ENCODE results near the gene ARHGAP18.

ARHGAP18 gene

DNA sequence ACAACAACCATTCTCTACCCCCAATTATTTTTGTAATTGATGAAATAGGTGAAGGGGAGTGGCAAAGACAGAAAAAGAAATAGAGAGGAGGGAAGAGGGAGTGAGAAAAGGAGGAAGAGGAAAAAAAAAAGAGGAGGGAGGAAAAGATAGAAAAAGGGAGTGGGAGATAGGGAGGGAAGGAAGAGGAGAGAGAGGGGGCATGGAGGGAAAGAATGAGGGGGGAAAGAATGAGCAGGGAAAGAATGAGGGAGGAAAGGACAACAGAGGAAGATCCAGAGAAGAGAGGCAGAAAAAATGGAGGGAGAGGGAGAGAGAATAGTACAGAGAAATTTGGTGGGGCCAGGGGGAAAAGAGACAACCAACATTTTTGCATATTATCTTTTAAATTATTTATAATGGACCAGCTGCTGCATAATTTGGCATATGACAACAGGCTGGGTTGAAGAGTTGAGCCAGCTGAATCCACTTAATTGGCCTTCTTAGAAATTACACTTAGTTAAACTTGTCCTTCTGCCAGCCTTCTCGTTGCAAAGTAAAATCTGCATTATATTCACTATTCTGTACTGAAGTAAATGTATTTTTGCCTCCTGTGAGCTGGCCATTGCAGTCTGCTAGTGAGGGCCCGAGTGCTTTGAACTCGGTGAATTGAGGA is 101.0 kb downstream of the ARHGAP18 start:
- TF ChIP-seq ZNF274 (IDR thresholded peaks at IDR 0.05; ENCODE audit: low read depth, low read length) = no peak
- H3K4me3 ChIP-seq (ENCODE audit: low read length) = no peak overlapping the region

DNA sequence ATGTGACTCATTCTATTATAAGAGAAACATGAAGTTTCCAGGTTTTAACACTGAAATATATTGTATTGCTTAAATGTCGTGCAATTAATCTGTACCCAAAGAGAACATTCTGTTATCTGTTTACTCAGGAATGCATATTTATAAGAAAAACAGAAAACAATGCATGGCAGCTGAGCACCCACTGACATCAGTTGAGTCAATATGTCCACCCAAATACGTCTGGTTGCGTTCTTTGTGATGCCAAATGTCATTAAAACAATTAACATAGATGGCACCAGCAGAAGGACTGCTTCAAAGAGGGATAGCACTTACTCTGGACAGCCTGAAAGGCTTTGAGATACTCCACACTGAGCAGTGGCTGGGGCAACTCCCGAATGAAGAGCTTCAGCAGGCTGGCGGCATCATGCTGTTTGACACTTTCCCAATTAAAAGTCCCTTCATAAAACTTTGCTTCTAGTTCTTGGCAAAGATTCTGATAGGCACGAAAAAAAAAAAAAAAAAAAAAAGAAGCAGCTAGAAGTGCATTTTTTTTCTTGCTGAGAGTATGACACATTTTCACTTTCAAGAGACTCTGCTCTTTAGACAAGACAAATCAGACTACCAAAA is 102.3 kb downstream of the ARHGAP18 start:
- no peak overlapping the region for H3K4me3 ChIP-seq (ENCODE audit: low read length)
- no peak for TF ChIP-seq ZNF274 (IDR thresholded peaks at IDR 0.05; ENCODE audit: low read depth, low read length)

DNA sequence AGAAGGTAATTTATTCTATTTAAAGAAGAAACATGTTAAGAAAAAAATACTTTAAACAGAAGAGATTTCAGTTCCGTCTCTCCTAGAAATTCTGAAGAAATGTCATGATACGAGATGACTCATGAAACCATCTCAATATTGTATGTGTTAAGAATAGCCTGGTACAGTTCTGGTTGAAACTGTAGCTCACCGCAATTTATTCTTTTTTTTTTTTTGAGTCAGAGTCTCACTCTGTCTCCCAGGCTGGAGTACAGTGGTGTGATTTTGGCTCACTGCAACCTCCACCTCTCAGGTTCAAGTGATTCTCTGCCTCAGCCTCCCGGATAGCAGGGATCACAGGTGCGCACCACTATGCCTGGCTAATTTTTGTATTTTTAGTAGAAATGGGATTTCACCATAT is 103.3 kb downstream of the ARHGAP18 start:
- H3K4me3 ChIP-seq (ENCODE audit: low read length) = no peak overlapping the region
- no peak for TF ChIP-seq ZNF274 (IDR thresholded peaks at IDR 0.05; ENCODE audit: low read depth, low read length)

DNA sequence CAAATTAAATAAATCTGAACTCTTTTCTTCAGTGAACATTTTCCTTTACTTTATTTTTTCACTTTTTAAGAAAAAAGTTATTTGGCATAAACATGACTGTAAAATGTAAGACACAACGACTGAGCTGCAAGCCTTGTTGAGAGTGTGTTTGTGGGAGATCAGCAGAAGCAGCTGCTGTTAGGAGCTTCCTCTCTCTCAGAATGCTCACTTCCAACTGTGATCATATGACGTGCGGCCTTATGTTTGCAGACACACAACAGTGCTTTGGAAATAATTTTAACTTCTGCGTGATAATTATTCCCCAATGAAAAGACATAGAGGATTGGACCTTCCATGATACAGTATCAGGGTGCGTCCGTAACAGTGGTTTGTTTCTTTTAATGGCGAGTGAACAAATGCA is 104.0 kb downstream of the ARHGAP18 start:
- TF ChIP-seq ZNF274 (IDR thresholded peaks at IDR 0.05; ENCODE audit: low read depth, low read length) = no peak

DNA sequence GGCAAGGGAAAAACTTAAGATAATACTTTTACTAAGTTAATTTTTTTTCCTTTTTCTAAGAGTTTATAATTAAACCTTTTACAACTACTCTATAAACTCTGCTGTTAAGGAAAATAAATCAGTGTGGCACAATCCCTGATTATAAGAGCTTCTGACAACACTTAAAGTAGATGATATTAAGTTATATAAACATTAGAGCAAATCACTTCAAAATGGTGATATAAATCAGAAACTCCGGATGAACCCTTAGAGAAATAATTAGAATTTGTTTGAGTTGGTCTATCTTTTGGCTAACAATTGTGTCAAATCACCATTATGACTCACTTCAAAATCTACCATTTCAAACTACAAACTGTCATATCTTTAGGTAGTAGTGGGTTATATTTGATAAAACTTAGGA is 104.9 kb downstream of the ARHGAP18 start:
- H3K4me3 ChIP-seq (ENCODE audit: low read length) = no peak overlapping the region
- TF ChIP-seq ZNF274 (IDR thresholded peaks at IDR 0.05; ENCODE audit: low read depth, low read length) = no peak

More for the DNA sequence above, 104.0 kb downstream of the ARHGAP18 start:
- H3K4me3 ChIP-seq (ENCODE audit: low read length) = no peak overlapping the region

DNA sequence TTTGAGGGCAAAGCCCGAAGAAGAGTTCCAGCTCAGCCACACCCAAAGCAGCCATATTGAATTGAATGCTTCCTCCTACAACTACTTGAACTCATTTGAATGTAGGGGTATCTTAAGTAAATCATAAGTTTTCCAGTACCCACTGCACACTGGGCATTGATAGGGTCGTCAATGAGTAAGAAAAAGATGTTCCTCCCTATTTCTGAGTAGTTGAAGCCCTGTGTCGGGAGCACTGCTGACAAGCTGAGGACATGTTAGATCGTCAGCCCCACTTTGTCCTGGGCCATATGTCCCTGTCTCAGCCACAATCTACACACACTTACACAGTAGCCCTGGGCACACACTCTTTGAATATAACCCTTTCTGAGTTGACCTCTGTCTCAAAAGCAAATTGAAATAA is 105.7 kb downstream of the ARHGAP18 start:
- no peak overlapping the region for H3K4me3 ChIP-seq (ENCODE audit: low read length)
- no peak for TF ChIP-seq ZNF274 (IDR thresholded peaks at IDR 0.05; ENCODE audit: low read depth, low read length)

DNA sequence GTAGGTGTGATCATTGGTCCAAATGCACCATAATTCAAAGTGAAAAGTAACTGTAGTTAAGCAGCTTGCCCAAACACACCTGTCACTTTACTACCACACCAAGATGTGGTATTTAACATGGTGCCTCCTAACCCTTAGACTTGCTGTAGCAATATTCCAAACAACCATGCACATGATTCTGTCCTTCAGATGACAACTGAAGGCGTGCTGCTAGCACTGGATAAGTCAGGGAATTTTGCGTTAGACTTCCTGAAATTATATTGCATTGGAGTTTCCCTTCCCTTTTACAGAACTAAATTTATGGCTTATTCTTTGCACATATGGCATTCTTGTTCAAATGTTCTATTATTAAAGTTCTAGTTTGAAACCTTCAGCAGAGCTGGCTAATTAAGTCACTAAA is 106.2 kb downstream of the ARHGAP18 start:
- no peak for TF ChIP-seq ZNF274 (IDR thresholded peaks at IDR 0.05; ENCODE audit: low read depth, low read length)
- H3K4me3 ChIP-seq (ENCODE audit: low read length) = no peak overlapping the region

DNA sequence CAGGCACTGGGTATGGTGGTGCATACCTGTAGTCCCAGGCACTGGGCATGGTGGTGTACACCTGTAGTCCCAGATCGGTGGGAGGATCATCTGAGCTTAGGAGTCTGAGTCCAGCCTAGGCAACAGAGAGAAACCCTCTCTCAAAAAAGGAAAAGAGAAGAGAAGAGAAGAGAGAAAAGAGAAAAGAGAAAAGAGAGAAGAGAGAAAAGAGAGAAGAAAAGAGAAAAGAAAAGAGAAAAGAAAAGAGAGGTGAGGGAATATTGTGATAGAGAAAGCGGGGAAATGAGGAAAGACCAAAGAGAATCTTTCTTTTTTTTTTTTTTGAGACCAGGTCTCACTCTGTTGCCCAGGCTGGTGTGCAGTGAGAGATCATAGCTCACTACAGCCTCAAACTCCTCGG is 108.7 kb downstream of the ARHGAP18 start:
- no peak for TF ChIP-seq ZNF274 (IDR thresholded peaks at IDR 0.05; ENCODE audit: low read depth, low read length)
- H3K4me3 ChIP-seq (ENCODE audit: low read length) = no peak overlapping the region

DNA sequence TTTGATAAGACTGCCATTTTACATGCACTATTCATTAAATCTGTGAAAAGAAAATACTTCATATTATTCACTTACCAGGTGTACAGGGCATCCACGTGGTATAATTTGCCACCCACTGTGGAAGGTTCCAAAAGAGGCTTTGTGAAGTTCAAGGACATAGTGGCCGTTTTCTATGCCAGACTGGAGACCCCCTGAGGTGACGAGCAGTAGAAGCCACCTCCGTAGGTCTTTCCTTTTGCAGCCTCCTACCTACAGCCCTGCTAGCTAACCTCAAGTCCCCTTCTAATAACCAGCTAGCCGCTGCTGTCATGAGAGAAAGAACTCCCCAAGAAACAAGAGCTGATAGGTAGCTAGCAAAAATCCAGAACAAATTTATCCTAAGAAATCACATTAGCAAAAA is 110.5 kb downstream of the ARHGAP18 start:
- no peak for TF ChIP-seq ZNF274 (IDR thresholded peaks at IDR 0.05; ENCODE audit: low read depth, low read length)

DNA sequence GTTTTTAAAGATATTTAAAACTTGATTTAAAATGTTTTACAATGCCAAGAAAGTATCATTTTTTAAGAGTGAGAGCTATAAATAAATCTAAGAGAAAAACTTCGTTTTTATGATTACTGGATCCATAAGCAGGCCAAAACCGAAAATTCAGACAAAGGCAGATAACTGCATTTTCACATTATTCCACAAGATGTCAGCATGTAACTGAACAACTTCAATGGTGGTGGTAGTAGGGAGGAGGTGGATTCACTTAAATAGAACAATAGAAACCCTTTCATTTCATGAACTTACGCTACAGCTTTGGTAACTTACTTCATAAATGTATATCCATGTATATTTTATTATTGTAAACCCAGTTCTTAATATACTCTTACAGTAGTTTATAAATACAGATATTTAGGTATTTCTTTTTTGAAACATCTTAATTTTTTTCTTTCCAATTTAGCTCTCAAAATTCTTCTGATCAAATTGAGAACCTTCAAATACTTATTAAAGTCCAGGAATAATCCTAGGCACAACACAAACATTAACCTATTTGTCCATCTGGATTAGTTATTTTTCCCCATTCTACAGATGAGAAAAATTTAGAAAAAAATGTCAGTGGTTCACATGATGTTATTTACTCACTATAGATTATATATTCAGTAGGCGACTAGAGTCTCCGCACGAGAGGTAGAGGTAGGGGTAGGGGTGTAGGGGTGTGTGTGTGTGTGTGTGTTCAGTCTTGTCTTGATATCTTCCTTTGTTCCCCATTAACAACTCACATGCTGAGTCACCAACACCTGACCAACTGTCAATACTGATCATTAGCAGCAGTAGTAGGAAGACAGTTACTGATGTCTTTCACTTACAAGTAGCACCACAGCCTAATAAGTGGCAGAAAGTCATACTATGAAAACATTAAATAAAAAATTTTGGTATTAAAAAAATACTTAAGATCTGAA is 111.5 kb downstream of the ARHGAP18 start:
- H3K4me3 ChIP-seq (ENCODE audit: low read length) = no peak overlapping the region
- no peak for TF ChIP-seq ZNF274 (IDR thresholded peaks at IDR 0.05; ENCODE audit: low read depth, low read length)

More for the DNA sequence above, 110.5 kb downstream of the ARHGAP18 start:
- H3K4me3 ChIP-seq (ENCODE audit: low read length) = no peak overlapping the region

DNA sequence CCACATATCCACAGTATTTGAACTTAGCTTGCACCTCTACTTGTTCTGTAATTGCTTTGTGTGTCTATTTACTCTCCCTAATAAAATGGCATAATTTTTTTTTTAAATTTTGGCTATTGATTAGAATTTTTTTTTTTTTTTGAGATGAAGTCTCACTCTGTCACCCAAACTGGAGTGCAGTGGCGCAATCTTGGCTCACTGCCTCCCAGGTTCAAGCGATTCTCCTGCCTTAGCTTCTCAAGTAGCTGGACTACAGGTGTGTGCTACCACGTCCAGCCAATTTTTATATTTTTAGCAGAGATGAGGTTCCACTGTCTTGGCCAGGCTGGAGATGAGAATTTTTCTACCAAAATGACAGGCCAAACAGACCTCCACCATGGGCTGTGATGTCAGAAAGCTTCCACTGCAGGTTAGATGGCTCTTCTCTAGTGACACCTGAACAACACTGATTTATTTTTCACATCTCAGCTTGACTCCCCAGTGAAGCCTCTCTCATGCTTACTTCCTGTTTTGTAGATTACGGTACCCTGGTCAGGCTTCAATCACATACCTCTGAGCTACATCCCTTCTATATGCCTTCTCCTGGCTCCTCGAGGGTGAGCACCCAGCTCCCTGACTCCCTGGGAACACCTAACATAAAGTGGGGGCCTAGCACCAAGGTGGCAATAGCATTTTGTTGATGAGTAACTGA is 112.8 kb downstream of the ARHGAP18 start:
- H3K4me3 ChIP-seq (ENCODE audit: low read length) = no peak overlapping the region
- TF ChIP-seq ZNF274 (IDR thresholded peaks at IDR 0.05; ENCODE audit: low read depth, low read length) = no peak

DNA sequence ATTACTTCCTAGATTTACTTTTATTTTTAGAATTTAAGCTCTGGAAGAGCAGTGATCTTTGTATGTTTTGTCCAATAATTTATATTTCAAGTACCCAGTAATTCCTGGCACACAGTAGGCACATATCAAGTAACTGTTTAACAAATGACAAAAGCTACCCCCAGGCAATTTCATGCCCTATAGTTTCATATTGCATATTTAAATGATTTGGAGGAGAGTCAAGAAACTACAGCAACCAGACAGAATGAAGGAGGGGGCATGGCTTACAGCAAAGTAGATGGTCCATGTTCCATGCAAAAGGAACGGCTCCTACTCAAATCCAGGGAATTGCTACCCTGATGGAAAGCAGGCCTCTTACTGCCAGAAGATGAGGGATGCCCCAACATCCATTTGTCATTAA is 113.5 kb downstream of the ARHGAP18 start:
- TF ChIP-seq ZNF274 (IDR thresholded peaks at IDR 0.05; ENCODE audit: low read depth, low read length) = no peak
- H3K4me3 ChIP-seq (ENCODE audit: low read length) = no peak overlapping the region

DNA sequence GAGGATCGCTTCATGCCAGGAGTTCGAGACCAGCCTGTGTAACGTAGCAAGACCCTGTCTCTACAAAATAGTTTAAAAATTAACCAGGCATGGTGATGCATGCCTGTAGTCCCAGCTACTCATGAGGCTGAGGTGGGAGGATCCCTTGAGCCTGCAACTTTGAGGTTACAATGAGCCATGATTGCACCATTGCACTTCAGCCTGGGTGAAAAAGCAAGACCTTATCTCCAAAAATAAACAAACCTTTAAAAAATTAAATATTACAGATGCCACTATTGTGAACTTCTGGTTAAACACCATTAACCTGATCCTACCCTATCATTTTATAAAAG is 116.8 kb downstream of the ARHGAP18 start:
- no peak overlapping the region for H3K4me3 ChIP-seq (ENCODE audit: low read length)
- no peak for TF ChIP-seq ZNF274 (IDR thresholded peaks at IDR 0.05; ENCODE audit: low read depth, low read length)

DNA sequence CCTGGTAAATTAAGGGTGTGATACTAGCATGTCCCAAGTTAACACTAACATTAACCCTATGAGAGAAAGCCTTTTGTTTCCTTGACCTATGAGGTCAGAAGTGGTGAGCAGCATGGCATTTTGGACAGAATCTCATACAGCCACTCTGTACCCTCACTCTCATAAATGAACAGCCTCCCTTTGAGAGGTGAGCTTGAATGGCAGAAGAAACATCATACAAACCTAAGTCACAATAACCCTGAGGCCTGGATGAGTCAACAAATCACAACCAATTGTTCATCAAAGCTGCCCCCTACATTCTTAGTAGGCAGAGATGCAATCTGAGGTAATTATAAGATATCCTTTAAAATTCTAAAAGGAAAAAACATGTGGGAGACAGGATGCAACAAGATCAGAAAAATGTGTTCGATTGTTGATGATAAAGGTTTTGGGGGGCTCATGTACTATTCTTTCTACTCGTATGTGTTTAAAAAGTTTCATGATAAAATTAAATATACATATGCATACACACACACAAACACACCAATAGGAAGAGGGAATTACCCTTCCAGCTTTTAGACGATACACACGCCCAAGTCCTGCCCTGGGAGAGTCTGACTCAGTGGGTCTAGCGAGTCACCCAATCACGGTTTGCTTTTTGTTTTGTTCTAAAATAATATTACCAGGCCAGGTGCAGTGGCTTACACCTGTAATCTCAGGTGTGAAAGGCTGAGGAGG is 117.3 kb downstream of the ARHGAP18 start:
- no peak overlapping the region for H3K4me3 ChIP-seq (ENCODE audit: low read length)
- no peak for TF ChIP-seq ZNF274 (IDR thresholded peaks at IDR 0.05; ENCODE audit: low read depth, low read length)
